HepG2 (cell line): ENCODE data around the gene ERMP1. TPM values are rescaled to one million over a fixed set of nuclear protein-coding genes. Genes with fewer than 3 reads are reported as not detected.

Experiments used
- polyA plus RNA-seq, 8 experiments: library from polyadenylated mRNA; depleted of rRNA in 3 of 8; stranded (reverse) in 7 of 8; unstranded in 1 of 8; fragments of >200 nt; fragmentation: Illumina TruSeq in 4 of 8; extraction: Trizol in 4 of 8; gene quantifications; 2 replicates each; pipeline versions ENCODE4 v1.2.1 to v1.2.3, GENCODE V29; 2011 to 2016; ENCODE audit warnings: low read depth in 4 of 8, missing spikeins in 1 of 8, mixed read lengths in 1 of 8; ENCODE audit not compliant: insufficient read depth in 1 of 8
- total RNA-seq, 5 experiments: library from RNA; depleted of rRNA; stranded (reverse); fragments of >200 nt; fragmentation: Illumina TruSeq; extraction: Trizol; gene quantifications; 2 replicates each; pipeline ENCODE4 v1.2.3, GENCODE V29; 2016; ENCODE audit warnings: low read depth in 1 of 5

ERMP1 gene
- total and polyA plus RNA-seq, 2 of the 13 experiments (the other 11 are each of a cell fraction or from before 2014, with no cell fraction given) = 40.9 to 65.4 TPM

Other genes with a start within 250 kb of the ERMP1 start
- 19.0 and 21.2 TPM in 2 replicates for gene RIC1, start 204.0 kb downstream of the ERMP1 start, total RNA-seq (2016; rRNA removed; fragmentation: Illumina TruSeq; extraction: Trizol)
- 15.9 and 18.2 TPM in 2 replicates for gene RIC1, start 204.0 kb downstream of the ERMP1 start, polyA plus RNA-seq (2011; rRNA removed)
- 0.11 and 0.72 TPM in 2 replicates for gene MLANA, start 57.8 kb upstream of the ERMP1 start, total RNA-seq (2016; rRNA removed; fragmentation: Illumina TruSeq; extraction: Trizol)
- 0.18 TPM in 1 of 2 replicates, not detected in the other for gene MLANA, start 57.8 kb upstream of the ERMP1 start, polyA plus RNA-seq (2011; rRNA removed)
- gene RANBP6, start 182.5 kb upstream of the ERMP1 start, total RNA-seq (2016; rRNA removed; fragmentation: Illumina TruSeq; extraction: Trizol) = 26.0 and 37.7 TPM in 2 replicates
- 7.2 and 7.5 TPM in 2 replicates for gene RANBP6, start 182.5 kb upstream of the ERMP1 start, polyA plus RNA-seq (2011; rRNA removed)